SK-N-SH treated with all-trans-retinoic acid at 6 μM for 48 hours (cell line): Measurements from ENCODE around the gene M1AP.

Source experiments
- ATAC-seq: fragments of 200-7000 bp; cut with Tn5 transposase; 3 replicates; pipeline ENCODE4 v1.9.1; 2020; ENCODE audit warnings: mild to moderate bottlenecking, moderate library complexity
- ARNTL ChIP-seq: fragments of 450-650 bp; formaldehyde crosslinking; IDR thresholded peaks from 2 replicates; pipeline ENCODE4 v1.5.0; 2020; ENCODE audit warnings: low read depth, mild to moderate bottlenecking, moderate library complexity, borderline replicate concordance
- BACH2 ChIP-seq: fragments of 250-450 bp; sonication (Bioruptor Pico); IDR thresholded peaks from 2 replicates; pipeline ENCODE4 v1.9.0; 2021; ENCODE audit warnings: mild to moderate bottlenecking, borderline replicate concordance
- CSDC2 ChIP-seq: fragments of 250-450 bp; sonication (Bioruptor Pico); IDR thresholded peaks from 2 replicates; pipeline ENCODE4 v1.5.0; 2020; ENCODE audit warnings: mild to moderate bottlenecking, moderate library complexity
- ESRRG ChIP-seq: fragments of 250-450 bp; sonication (Bioruptor Pico); IDR thresholded peaks from 2 replicates; pipeline ENCODE4 v1.6.1; 2021; ENCODE audit warnings: mild to moderate bottlenecking
- GLIS3 ChIP-seq: fragments of 250-450 bp; sonication (Bioruptor Pico); IDR thresholded peaks from 2 replicates; pipeline ENCODE4 v1.5.0; 2020; ENCODE audit warnings: mild to moderate bottlenecking, moderate library complexity
- ISL1 ChIP-seq: fragments of 250-450 bp; sonication (Bioruptor Pico); IDR thresholded peaks from 2 replicates; pipeline ENCODE4 v2.1.2; 2022; ENCODE audit warnings: mild to moderate bottlenecking, moderate library complexity
- OSR1 ChIP-seq: fragments of 250-450 bp; sonication (Bioruptor Pico); IDR thresholded peaks from 2 replicates; pipeline ENCODE4 v1.8.0; 2022; ENCODE audit warnings: moderate library complexity, mild to moderate bottlenecking, inconsistent platforms
- PPARA ChIP-seq: fragments of 250-450 bp; sonication (Bioruptor Pico); IDR thresholded peaks from 2 replicates; pipeline ENCODE4 v1.5.0; 2020; ENCODE audit warnings: mild to moderate bottlenecking, borderline replicate concordance
- RARB ChIP-seq: fragments of 250-450 bp; sonication (Bioruptor Pico); IDR thresholded peaks from 2 replicates; pipeline ENCODE4 v1.8.0; 2021; ENCODE audit warnings: mild to moderate bottlenecking, moderate library complexity
- SNAI2 ChIP-seq: fragments of 250-450 bp; sonication (Bioruptor Pico); IDR thresholded peaks from 2 replicates; pipeline ENCODE4 v1.5.0; 2020; ENCODE audit warnings: mild to moderate bottlenecking, moderate library complexity
- TCF4 ChIP-seq: fragments of 250-450 bp; sonication (Bioruptor Pico); IDR thresholded peaks from 2 replicates; pipeline ENCODE4 v1.8.0; 2021; ENCODE audit warnings: mild to moderate bottlenecking, moderate library complexity, borderline replicate concordance
- TOX ChIP-seq: fragments of 250-450 bp; sonication (Bioruptor Pico); IDR thresholded peaks from 2 replicates; pipeline ENCODE4 v1.8.0; 2021; ENCODE audit warnings: mild to moderate bottlenecking, moderate library complexity, borderline replicate concordance
- ZC3H10 ChIP-seq: fragments of 250-450 bp; sonication (Bioruptor Pico); IDR thresholded peaks from 2 replicates; pipeline ENCODE4 v1.5.1; 2021; ENCODE audit warnings: mild to moderate bottlenecking, moderate library complexity
- ZFP3 ChIP-seq: fragments of 250-450 bp; sonication (Bioruptor Pico); IDR thresholded peaks from 2 replicates; pipeline ENCODE4 v1.5.0; 2020; ENCODE audit warnings: mild to moderate bottlenecking, moderate library complexity
- ZNF565 ChIP-seq: fragments of 450-650 bp; formaldehyde crosslinking; conservative IDR thresholded peaks from 2 replicates; pipeline ENCODE4 v1.5.0; 2020; ENCODE audit warnings: low read depth, mild to moderate bottlenecking, moderate library complexity
- ZNF70 ChIP-seq: fragments of 450-650 bp; formaldehyde crosslinking; IDR thresholded peaks from 2 replicates; pipeline ENCODE4 v1.5.0; 2020; ENCODE audit warnings: mild to moderate bottlenecking, moderate library complexity
- ZNF8 ChIP-seq: fragments of 450-650 bp; formaldehyde crosslinking; IDR thresholded peaks from 2 replicates; pipeline ENCODE4 v1.5.0; 2020; ENCODE audit warnings: mild to moderate bottlenecking, moderate library complexity
- TF ChIP-seq, protein P1 (sequence below): fragments of 250-450 bp; sonication (Bioruptor Pico); IDR thresholded peaks from 2 replicates; pipeline ENCODE4 v1.5.0; 2020; ENCODE audit warnings: mild to moderate bottlenecking, moderate library complexity
- TF ChIP-seq, protein P2 (sequence below): fragments of 250-450 bp; sonication (Bioruptor Pico); IDR thresholded peaks from 2 replicates; pipeline ENCODE4 v1.5.1; 2020; ENCODE audit warnings: low read depth, mild to moderate bottlenecking, moderate library complexity
- TF ChIP-seq, protein P3 (sequence below): fragments of 250-450 bp; sonication (Bioruptor Pico); IDR thresholded peaks from 2 replicates; pipeline ENCODE4 v1.8.0; 2020; ENCODE audit warnings: mild to moderate bottlenecking, moderate library complexity, borderline replicate concordance

M1AP gene

DNA sequence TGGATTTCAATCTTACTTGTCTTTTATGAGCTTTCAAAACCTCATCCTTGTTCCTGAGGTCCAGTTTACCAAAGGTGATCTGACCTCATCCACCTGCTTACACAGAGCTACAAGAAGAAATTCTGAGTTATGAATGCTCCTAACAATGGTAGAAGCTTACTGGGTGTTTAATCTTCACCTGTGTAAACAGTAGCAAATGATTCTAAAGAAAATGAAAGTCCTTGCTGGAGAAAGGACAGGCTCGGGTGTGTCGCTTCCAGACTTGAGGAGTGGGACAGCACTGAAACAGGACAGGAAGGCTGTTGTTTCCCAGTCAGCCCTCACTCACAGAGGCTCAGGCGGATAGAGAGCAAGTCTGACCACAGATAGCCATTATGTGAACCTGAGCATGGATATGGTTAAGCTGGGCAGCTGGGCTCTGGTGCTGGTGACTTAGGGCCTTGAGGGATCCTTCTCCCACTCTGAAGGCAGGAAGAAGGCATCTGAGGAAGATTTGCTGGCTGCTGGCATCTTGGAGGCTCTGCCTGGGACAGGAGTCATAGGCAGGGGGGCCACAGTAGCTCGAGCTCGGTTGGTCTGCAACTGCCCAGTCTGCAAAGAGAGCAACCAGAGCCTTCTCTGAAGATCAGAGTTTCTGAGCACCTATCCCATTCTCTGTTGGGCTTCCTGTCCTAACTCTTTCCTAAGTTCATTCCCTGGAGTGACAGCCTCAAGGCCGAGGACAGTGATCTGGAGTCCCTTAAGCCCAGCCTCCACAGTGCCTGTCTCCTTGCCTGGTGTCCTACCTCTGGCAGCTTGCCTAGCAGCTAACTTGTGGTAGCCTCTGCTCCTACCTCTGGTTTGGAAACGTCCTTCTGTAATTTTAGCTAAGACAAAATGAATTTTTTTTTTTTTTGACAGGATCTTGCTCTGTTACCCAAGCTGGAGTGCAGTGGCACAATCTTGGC lies 89.6 kb downstream of the M1AP start:
- TF ChIP-seq PPARA = no peak
- no peak for TF ChIP-seq CSDC2 (CRISPR knock-in tag)
- TF ChIP-seq ISL1 (CRISPR knock-in tag) = no peak
- TF ChIP-seq, protein P1, sequence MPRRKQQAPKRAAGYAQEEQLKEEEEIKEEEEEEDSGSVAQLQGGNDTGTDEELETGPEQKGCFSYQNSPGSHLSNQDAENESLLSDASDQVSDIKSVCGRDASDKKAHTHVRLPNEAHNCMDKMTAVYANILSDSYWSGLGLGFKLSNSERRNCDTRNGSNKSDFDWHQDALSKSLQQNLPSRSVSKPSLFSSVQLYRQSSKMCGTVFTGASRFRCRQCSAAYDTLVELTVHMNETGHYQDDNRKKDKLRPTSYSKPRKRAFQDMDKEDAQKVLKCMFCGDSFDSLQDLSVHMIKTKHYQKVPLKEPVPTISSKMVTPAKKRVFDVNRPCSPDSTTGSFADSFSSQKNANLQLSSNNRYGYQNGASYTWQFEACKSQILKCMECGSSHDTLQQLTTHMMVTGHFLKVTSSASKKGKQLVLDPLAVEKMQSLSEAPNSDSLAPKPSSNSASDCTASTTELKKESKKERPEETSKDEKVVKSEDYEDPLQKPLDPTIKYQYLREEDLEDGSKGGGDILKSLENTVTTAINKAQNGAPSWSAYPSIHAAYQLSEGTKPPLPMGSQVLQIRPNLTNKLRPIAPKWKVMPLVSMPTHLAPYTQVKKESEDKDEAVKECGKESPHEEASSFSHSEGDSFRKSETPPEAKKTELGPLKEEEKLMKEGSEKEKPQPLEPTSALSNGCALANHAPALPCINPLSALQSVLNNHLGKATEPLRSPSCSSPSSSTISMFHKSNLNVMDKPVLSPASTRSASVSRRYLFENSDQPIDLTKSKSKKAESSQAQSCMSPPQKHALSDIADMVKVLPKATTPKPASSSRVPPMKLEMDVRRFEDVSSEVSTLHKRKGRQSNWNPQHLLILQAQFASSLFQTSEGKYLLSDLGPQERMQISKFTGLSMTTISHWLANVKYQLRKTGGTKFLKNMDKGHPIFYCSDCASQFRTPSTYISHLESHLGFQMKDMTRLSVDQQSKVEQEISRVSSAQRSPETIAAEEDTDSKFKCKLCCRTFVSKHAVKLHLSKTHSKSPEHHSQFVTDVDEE = no peak
- TF ChIP-seq ZNF70 (CRISPR knock-in tag) = no peak
- no peak for TF ChIP-seq GLIS3
- TF ChIP-seq OSR1 (CRISPR knock-in tag) = no peak
- no peak for ATAC-seq

DNA sequence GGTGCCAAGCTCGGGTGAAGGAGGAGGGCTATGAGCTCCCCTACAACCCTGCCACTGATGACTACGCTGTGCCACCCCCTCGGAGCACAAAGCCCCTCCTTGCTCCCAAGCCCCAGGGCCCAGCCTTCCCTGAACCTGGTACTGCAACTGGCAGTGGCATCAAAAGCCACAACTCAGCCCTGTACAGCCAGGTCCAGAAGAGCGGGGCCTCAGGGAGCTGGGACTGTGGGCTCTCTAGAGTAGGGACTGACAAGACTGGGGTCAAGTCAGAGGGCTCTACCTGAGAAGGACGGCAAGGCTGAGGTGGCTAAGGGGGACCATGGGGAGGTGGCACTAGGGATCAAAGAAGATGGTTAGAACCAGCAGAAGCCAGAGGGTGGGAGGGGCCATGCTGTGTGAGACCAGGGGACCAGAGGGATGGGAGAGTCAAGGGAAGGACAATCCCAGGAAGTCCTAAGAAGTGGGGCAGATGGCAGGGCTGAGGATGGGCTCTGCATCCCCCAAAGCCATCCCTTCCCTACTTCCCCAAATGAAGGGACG lies 91.2 kb downstream of the M1AP start:
- ATAC-seq = no peak
- no peak for TF ChIP-seq ZC3H10
- no peak for TF ChIP-seq BACH2 (CRISPR knock-in tag)

DNA sequence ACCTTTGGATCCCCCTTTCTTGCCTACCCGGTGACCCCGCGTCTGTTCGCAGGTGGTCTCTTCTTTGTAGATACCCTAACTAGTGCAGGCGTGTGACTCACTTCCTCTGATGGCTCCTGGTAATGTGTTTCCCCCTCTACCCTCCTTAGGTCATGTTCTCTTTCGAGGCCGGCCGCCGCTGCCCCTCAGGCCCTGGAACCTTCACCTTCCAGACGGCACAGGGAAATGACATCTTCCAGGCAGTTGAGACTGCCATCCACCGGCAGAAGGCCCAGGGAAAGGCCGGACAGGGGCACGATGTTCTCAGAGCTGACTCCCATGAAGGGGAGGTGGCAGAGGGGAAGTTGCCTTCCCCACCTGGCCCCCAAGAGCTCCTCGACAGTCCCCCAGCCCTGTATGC lies 92.0 kb downstream of the M1AP start:
- no peak for TF ChIP-seq ESRRG (CRISPR knock-in tag)
- TF ChIP-seq ISL1 (CRISPR knock-in tag) = no peak
- TF ChIP-seq ZNF8 (CRISPR knock-in tag) = no peak
- TF ChIP-seq, protein P2, sequence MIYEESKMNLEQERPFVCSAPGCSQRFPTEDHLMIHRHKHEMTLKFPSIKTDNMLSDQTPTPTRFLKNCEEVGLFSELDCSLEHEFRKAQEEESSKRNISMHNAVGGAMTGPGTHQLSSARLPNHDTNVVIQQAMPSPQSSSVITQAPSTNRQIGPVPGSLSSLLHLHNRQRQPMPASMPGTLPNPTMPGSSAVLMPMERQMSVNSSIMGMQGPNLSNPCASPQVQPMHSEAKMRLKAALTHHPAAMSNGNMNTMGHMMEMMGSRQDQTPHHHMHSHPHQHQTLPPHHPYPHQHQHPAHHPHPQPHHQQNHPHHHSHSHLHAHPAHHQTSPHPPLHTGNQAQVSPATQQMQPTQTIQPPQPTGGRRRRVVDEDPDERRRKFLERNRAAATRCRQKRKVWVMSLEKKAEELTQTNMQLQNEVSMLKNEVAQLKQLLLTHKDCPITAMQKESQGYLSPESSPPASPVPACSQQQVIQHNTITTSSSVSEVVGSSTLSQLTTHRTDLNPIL (CRISPR knock-in tag) = no peak
- no peak for TF ChIP-seq TOX (CRISPR knock-in tag)
- TF ChIP-seq TCF4 = no peak
- TF ChIP-seq, protein P1 = no peak
- no peak for TF ChIP-seq BACH2 (CRISPR knock-in tag)
- TF ChIP-seq SNAI2 (CRISPR knock-in tag) = no peak
- TF ChIP-seq ZNF565 (CRISPR knock-in tag) = no peak
- TF ChIP-seq ARNTL (CRISPR knock-in tag) = no peak
- TF ChIP-seq, protein P3, sequence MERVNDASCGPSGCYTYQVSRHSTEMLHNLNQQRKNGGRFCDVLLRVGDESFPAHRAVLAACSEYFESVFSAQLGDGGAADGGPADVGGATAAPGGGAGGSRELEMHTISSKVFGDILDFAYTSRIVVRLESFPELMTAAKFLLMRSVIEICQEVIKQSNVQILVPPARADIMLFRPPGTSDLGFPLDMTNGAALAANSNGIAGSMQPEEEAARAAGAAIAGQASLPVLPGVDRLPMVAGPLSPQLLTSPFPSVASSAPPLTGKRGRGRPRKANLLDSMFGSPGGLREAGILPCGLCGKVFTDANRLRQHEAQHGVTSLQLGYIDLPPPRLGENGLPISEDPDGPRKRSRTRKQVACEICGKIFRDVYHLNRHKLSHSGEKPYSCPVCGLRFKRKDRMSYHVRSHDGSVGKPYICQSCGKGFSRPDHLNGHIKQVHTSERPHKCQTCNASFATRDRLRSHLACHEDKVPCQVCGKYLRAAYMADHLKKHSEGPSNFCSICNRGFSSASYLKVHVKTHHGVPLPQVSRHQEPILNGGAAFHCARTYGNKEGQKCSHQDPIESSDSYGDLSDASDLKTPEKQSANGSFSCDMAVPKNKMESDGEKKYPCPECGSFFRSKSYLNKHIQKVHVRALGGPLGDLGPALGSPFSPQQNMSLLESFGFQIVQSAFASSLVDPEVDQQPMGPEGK (CRISPR knock-in tag) = no peak
- ATAC-seq = no peak

DNA sequence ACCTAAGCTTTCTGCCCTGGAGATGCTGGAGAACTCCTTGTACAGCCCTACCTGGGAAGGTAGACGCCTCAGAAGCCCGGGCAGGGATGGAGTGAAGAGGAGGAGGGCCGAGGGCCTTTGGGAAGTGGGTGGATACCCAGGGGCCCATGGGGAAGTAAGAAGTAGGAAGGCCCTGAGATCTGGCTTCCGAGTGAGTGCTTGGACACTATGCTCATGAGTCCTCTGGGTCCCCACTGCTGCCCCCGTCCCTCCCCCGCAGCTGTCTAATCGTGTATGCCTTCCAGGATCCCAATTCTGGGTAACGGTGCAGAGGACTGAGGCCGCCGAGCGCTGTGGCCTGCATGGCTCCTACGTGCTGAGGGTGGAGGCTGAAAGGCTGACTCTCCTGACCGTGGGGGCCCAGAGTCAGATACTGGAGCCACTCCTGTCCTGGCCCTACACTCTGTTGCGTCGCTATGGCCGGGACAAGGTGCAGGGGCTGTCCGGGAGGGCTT lies 92.5 kb downstream of the M1AP start:
- no peak for TF ChIP-seq ZC3H10
- TF ChIP-seq OSR1 (CRISPR knock-in tag) = no peak
- no peak for TF ChIP-seq ZFP3 (CRISPR knock-in tag)
- no peak for TF ChIP-seq RARB (CRISPR knock-in tag)
- TF ChIP-seq TCF4 = no peak
- TF ChIP-seq, protein P3 (CRISPR knock-in tag) = no peak
- TF ChIP-seq BACH2 (CRISPR knock-in tag) = no peak
- TF ChIP-seq, all 23 proteins: peak for 0
- ATAC-seq = no peak
